K562 (cell line): ENCODE results near the gene MINDY4. TPM values are rescaled to one million over a fixed set of nuclear protein-coding genes. Genes with fewer than 3 reads are reported as not detected.

Experiments used
- ATAC-seq: fragments of 200-7000 bp; cut with Tn5 transposase; 3 replicates; pipeline ENCODE4 v1.9.1; 2020; ENCODE audit warnings: moderate library complexity
- BruUV-seq: library from RNA; stranded (reverse); fragments of 400-500 nt; replicated peaks from 2 replicates; lab custom pipeline; 2021; lab: Mats Ljungman, UMichigan
- CTCF ChIA-PET: fragments of 300-600 bp; formaldehyde crosslinking; extraction: SDS; loops from one replicate; lab custom pipeline; 2021; ENCODE audit warnings: low intra/inter-chr PET ratio; lab: Yijun Ruan, JAX
- POLR2A ChIA-PET: fragments of 300-600, 350-650 bp; sonication (Branson Sonifier 250); formaldehyde crosslinking; extraction: SDS; loops from one replicate; lab custom pipeline; 2021; ENCODE audit warnings: antibody characterized with exemption, inconsistent platforms; lab: Yijun Ruan, JAX
- DNase-seq, 4 experiments: peaks; one replicate each; pipeline versions ENCODE4 v3.0.0 to v3.0.0-alpha.2; 2011 to 2018; ENCODE audit warnings: low spot score in 3 of 4, mixed read lengths in 3 of 4; ENCODE audit errors: extremely low read depth in 1 of 4
- FAIRE-seq: peaks from 2 replicates; lab custom pipeline; 2011; peaks lifted over from hg19 to GRCh38; lab: Jason Lieb, UNC
- H2AFZ ChIP-seq: 2 replicates; pipeline ENCODE4 v1.6.0; 2011; ENCODE audit warnings: low read depth, low read length, control low read depth, inconsistent platforms
- H3K27ac ChIP-seq: fragments of 200-600 bp; 3 replicates; pipeline ENCODE4 v1.8.0; 2011; ENCODE audit warnings: low read depth, mild to moderate bottlenecking, control low read depth, inconsistent platforms, low read length, moderate library complexity, mixed read lengths; ENCODE audit errors: extremely low read depth
- H3K27me3 ChIP-seq, 2 experiments: fragments of 300-600 bp in 1 of 2; 2 replicates in 1 of 2; 3 replicates in 1 of 2; pipeline versions ENCODE4 v1.6.0 to v1.8.0; 2011; ENCODE audit warnings: inconsistent platforms in 2 of 2, low read length in 2 of 2, mild to moderate bottlenecking in 1 of 2, mixed read lengths in 1 of 2, moderate library complexity in 1 of 2; ENCODE audit not compliant: control insufficient read depth in 2 of 2, insufficient read depth in 2 of 2
- H3K36me3 ChIP-seq: fragments of 300-600 bp; 3 replicates; pipeline ENCODE4 v1.8.0; 2011; ENCODE audit warnings: mild to moderate bottlenecking, low read length, inconsistent platforms; ENCODE audit not compliant: control insufficient read depth, insufficient read depth
- H3K4me1 ChIP-seq, 2 experiments: fragments of 200-600 bp in 1 of 2; replicated peaks in 1 of 2; 2 replicates in 1 of 2; 3 replicates in 1 of 2; pipeline versions ENCODE4 v1.5.1 to v1.8.0; 2011; ENCODE audit warnings: inconsistent platforms in 2 of 2, low read length in 2 of 2, mild to moderate bottlenecking in 1 of 2, mixed read lengths in 1 of 2, moderate library complexity in 1 of 2; ENCODE audit not compliant: control insufficient read depth in 2 of 2, insufficient read depth in 2 of 2
- H3K4me2 ChIP-seq: 2 replicates; pipeline ENCODE4 v1.6.1; 2011; ENCODE audit warnings: low read length, control low read depth, inconsistent platforms, mixed read lengths; ENCODE audit not compliant: insufficient read depth
- H3K4me3 ChIP-seq: fragments of 200-600 bp; sonication (generic), shearing (Covaris generic); 2 replicates; pipeline ENCODE4 v1.5.1; 2016; ENCODE audit warnings: control low read depth, inconsistent platforms
- H3K79me2 ChIP-seq: fragments of 200-600 bp; 3 replicates; pipeline ENCODE4 v1.8.0; 2011; ENCODE audit warnings: low read length, inconsistent platforms; ENCODE audit not compliant: control insufficient read depth, insufficient read depth
- H3K9ac ChIP-seq, 2 experiments: 2 replicates each; pipeline versions ENCODE4 v1.6.0 to v1.6.1; 2011; ENCODE audit warnings: low read depth in 2 of 2, low read length in 2 of 2, control low read depth in 1 of 2, inconsistent platforms in 1 of 2, mild to moderate bottlenecking in 1 of 2, mixed read lengths in 1 of 2; ENCODE audit not compliant: insufficient read depth in 1 of 2
- H3K9me1 ChIP-seq: one replicate; pipeline ENCODE4 v1.6.0; 2011; ENCODE audit warnings: inconsistent platforms, mild to moderate bottlenecking, low read length, moderate library complexity; ENCODE audit not compliant: control insufficient read depth, insufficient read depth
- H3K9me3 ChIP-seq: replicated peaks from 2 replicates; pipeline ENCODE4 v1.5.1; 2011; ENCODE audit warnings: low read depth, low read length, inconsistent platforms; ENCODE audit not compliant: control insufficient read depth, insufficient read depth
- H4K20me1 ChIP-seq: replicated peaks from 2 replicates; pipeline ENCODE4 v1.6.1; 2011; ENCODE audit warnings: low read length, inconsistent platforms, mixed read lengths; ENCODE audit not compliant: control insufficient read depth, insufficient read depth
- ARID2 ChIP-seq: fragments of 450-650 bp; IDR thresholded peaks from 2 replicates; pipeline ENCODE4 v1.6.1; 2017; ENCODE audit warnings: antibody characterized with exemption, mild to moderate bottlenecking
- MEF2D ChIP-seq: conservative IDR thresholded peaks from 2 replicates; pipeline ENCODE4 v1.6.1; 2016; ENCODE audit warnings: low read depth, missing genetic modification characterization, missing compliant biosample characterization
- ZBTB40 ChIP-seq, 2 experiments: fragments of 450-650 bp in 1 of 2; sonication (generic) in 1 of 2; formaldehyde crosslinking in 1 of 2; IDR thresholded peaks; 2 replicates each; pipeline versions ENCODE4 v1.7.1 to v1.9.0; 2016 to 2022; ENCODE audit warnings: inconsistent platforms in 1 of 2, mild to moderate bottlenecking in 1 of 2, missing genetic modification reagents in 1 of 2
- ZNF551 ChIP-seq: fragments of 250-450 bp; sonication (Bioruptor Pico); IDR thresholded peaks from 2 replicates; pipeline ENCODE4 v1.5.0; 2021; ENCODE audit warnings: mild to moderate bottlenecking, moderate library complexity
- WGBS: fragments of 100-300 bp; shearing (Covaris generic); methylation state at CpG from one replicate; pipeline ENCODE4 v1.1.6; 2016; ENCODE audit warnings: low coverage, mixed read lengths; ENCODE audit not compliant: insufficient coverage; ENCODE audit errors: missing lambda C conversion rate; 5-methylcytosine and 5-hydroxymethylcytosine counted together
- in situ Hi-C: fragments of 300-500 bp; cut with MboI; formaldehyde crosslinking; loops from 4 replicates; pipeline ENCODE4 v1.15.0; 2018; ENCODE audit warnings: inconsistent platforms, mixed read lengths
- intact Hi-C: fragments of 100-400 bp; cut with micrococcal nuclease; formaldehyde crosslinking; loops from 2 replicates; pipeline ENCODE4 v1.14.2; 2022
- polyA plus RNA-seq, 8 experiments: library from polyadenylated mRNA; depleted of rRNA in 4 of 8; stranded (reverse) in 5 of 8; unstranded in 3 of 8; fragments of >200 nt; fragmentation: Nextera tagmentation in 2 of 8; fragmentation: Illumina TruSeq in 1 of 8; extraction: Ambion mirVana in 2 of 8; extraction: Trizol in 1 of 8; gene quantifications; 2 replicates each; pipeline versions ENCODE4 v1.2.1 to v1.2.3, GENCODE V29; 2011 to 2014; ENCODE audit warnings: inconsistent platforms in 1 of 8, missing spikeins in 1 of 8
- total RNA-seq, 7 experiments: library from RNA; depleted of rRNA in 6 of 7; stranded (reverse); fragments of >200 nt in 6 of 7; fragmentation: Illumina TruSeq in 2 of 7; extraction: Trizol in 2 of 7; gene quantifications; 2 replicates each; pipeline versions ENCODE4 v1.2.1 to v1.2.3, GENCODE V29; 2011 to 2021; ENCODE audit warnings: low replicate concordance in 1 of 7

Gene MINDY4
- total and polyA plus RNA-seq, 9 of the 15 experiments (the other 6 are each of a cell fraction or from before 2014, with no cell fraction given), result 2.1 to 16.7 (median 11.0) TPM

GRCh38 chr7:30728591-30729100 is 42.6 kb upstream of the MINDY4 start (continued):
- TF ChIP-seq ZNF551 (CRISPR knock-in tag) (no peak), ARID2 (no peak), MEF2D (tag) (no peak)
- TF ChIP-seq, all 486 proteins: peak for 5

GRCh38 chr7:30729642-30730041 is 41.6 kb upstream of the MINDY4 start:
- TF ChIP-seq ZBTB40 (IDR thresholded peaks at IDR 0.05) (no peak), ZBTB40 (CRISPR knock-in tag; IDR thresholded peaks at IDR 0.05) (no peak)
- H3K4me3 ChIP-seq, result no peak overlapping the region
- 0% methylated on average over 2 of the region's 2 CpGs for WGBS
- H4K20me1 ChIP-seq, result no peaks in the 10 kb centered on the region
- no peaks in the 10 kb centered on the region for H3K9me1 ChIP-seq
- no peaks in the 10 kb centered on the region for H3K79me2 ChIP-seq
- ChIA-PET CTCF (no interaction called here), POLR2A (interaction anchor here (0.6 kb wide), 1 partner anchor 41 kb away, joined by 3 read pairs; no protein-coding TSS in a partner anchor)
- H3K27me3 ChIP-seq, result peaks cover 57 to 76% of the 10 kb centered on the region in 2 experiments
- intact Hi-C loops (loop anchor here (10.0 kb wide), 1 partner anchor 455 kb away; no protein-coding TSS in a partner anchor), in situ Hi-C loops (loop anchor here (10.0 kb wide), 1 partner anchor 565 kb away; no protein-coding TSS in a partner anchor)
- BruUV-seq, result no TSS peak
- peaks cover 4 to 5% of the 10 kb centered on the region in 2 experiments; a peak in 3 of 5 replicates for H3K4me1 ChIP-seq
- H3K27ac ChIP-seq, result no peak overlapping the region
- no peak for ATAC-seq
- no peak for FAIRE-seq
- no peak overlapping the region for H3K9ac ChIP-seq
- no peaks in the 10 kb centered on the region for H3K36me3 ChIP-seq
- H3K4me2 ChIP-seq, result no peak overlapping the region
- H2AFZ ChIP-seq, result no peak overlapping the region
- no peaks in the 10 kb centered on the region for H3K9me3 ChIP-seq
- no peak for DNase-seq
